ENCODE measurements around the gene GCSAM.
"Not testable (repeated sequence)": the region's sequence is repeated elsewhere in the genome, so short reads cannot be mapped to it uniquely, and the experiment has no call there.

Gene GCSAM

GRCh38 chr3:112074616-112075497, 58.2 kb downstream of the GCSAM start:
- no peak for DNase-seq

- no peak for DNase-seq
These were observed 59.0 kb downstream of the GCSAM start for GRCh38 chr3:112074006-112074405.

GRCh38 chr3:112072387-112073060, 60.5 kb downstream of the GCSAM start:
- DNase-seq: not testable (repeated sequence)
